H9 (cell line): Measurements from ENCODE around the gene SNHG17. TPM values are rescaled to one million over a fixed set of nuclear protein-coding genes. Genes with fewer than 3 reads are reported as not detected.

ENCODE experiments used
- DNase-seq: peaks from one replicate; pipeline ENCODE4 v3.0.0-alpha.2; 2017
- H2AFZ ChIP-seq: one replicate; pipeline ENCODE4 v1.6.1; 2013; ENCODE audit warnings: mild to moderate bottlenecking, low read length, control low read depth, moderate library complexity
- H2AK5ac ChIP-seq: 2 replicates; pipeline ENCODE4 v1.6.1; 2013; ENCODE audit warnings: low read length, control low read depth, mixed read lengths; ENCODE audit not compliant: insufficient read length
- H2BK120ac ChIP-seq: one replicate; pipeline ENCODE4 v1.6.1; 2013; ENCODE audit warnings: low read depth, mild to moderate bottlenecking, low read length, control low read depth, inconsistent platforms; ENCODE audit not compliant: poor library complexity, severe bottlenecking
- H2BK12ac ChIP-seq: 2 replicates; pipeline ENCODE4 v1.6.1; 2013; ENCODE audit warnings: low read length, control low read depth, mixed read lengths, low read depth; ENCODE audit not compliant: insufficient read length
- H2BK15ac ChIP-seq: 2 replicates; pipeline ENCODE4 v1.6.1; 2013; ENCODE audit warnings: low read depth, low read length, control low read depth
- H2BK20ac ChIP-seq: one replicate; pipeline ENCODE4 v1.6.1; 2013; ENCODE audit warnings: low read depth, mild to moderate bottlenecking, low read length, control low read depth, inconsistent platforms; ENCODE audit not compliant: poor library complexity, severe bottlenecking
- H2BK5ac ChIP-seq: 2 replicates; pipeline ENCODE4 v1.6.1; 2013; ENCODE audit warnings: low read length, control low read depth, mixed read lengths; ENCODE audit not compliant: insufficient read length
- H3K14ac ChIP-seq: 2 replicates; pipeline ENCODE4 v1.6.1; 2013; ENCODE audit warnings: low read length, control low read depth; ENCODE audit not compliant: insufficient read depth
- H3K18ac ChIP-seq: 2 replicates; pipeline ENCODE4 v1.6.1; 2013; ENCODE audit warnings: low read depth, mild to moderate bottlenecking, mixed read lengths, low read length, control low read depth; ENCODE audit not compliant: insufficient read length
- H3K23ac ChIP-seq: 2 replicates; pipeline ENCODE4 v1.6.1; 2013; ENCODE audit warnings: low read length, control low read depth, mixed read lengths, low read depth; ENCODE audit not compliant: insufficient read length
- H3K23me2 ChIP-seq: 2 replicates; pipeline ENCODE4 v1.6.1; 2013; ENCODE audit warnings: low read depth, mild to moderate bottlenecking, mixed read lengths, low read length, control low read depth; ENCODE audit not compliant: insufficient read length, poor library complexity, severe bottlenecking
- H3K27ac ChIP-seq: 2 replicates; pipeline ENCODE4 v1.5.1; 2013; ENCODE audit warnings: low read length, control low read depth, mixed read lengths, low read depth; ENCODE audit not compliant: insufficient read length
- H3K27me3 ChIP-seq: 2 replicates; pipeline ENCODE4 v1.6.1; 2013; ENCODE audit warnings: low read length, control low read depth, inconsistent platforms; ENCODE audit not compliant: insufficient read depth
- H3K4ac ChIP-seq: 2 replicates; pipeline ENCODE4 v1.6.1; 2013; ENCODE audit warnings: low read depth, mild to moderate bottlenecking, control low read depth, inconsistent platforms, low read length, moderate library complexity
- H3K4me1 ChIP-seq: 2 replicates; pipeline ENCODE4 v1.6.1; 2013; ENCODE audit warnings: low read length, control low read depth, inconsistent platforms; ENCODE audit not compliant: insufficient read depth
- H3K4me2 ChIP-seq: 2 replicates; pipeline ENCODE4 v1.6.1; 2013; ENCODE audit warnings: low read length, control low read depth, mixed read lengths; ENCODE audit not compliant: insufficient read length, insufficient read depth
- H3K56ac ChIP-seq: 2 replicates; pipeline ENCODE4 v1.6.1; 2013; ENCODE audit warnings: low read depth, mild to moderate bottlenecking, mixed read lengths, low read length, control low read depth; ENCODE audit not compliant: insufficient read length
- H3K79me1 ChIP-seq: 2 replicates; pipeline ENCODE4 v1.6.1; 2013; ENCODE audit warnings: low read depth, mild to moderate bottlenecking, moderate library complexity, low read length, control low read depth, inconsistent platforms; ENCODE audit not compliant: insufficient read depth, poor library complexity, severe bottlenecking
- H3K79me2 ChIP-seq: 2 replicates; pipeline ENCODE4 v1.6.1; 2013; ENCODE audit warnings: low read length, control low read depth, inconsistent platforms; ENCODE audit not compliant: insufficient read depth
- H3K9ac ChIP-seq: 2 replicates; pipeline ENCODE4 v1.6.1; 2013; ENCODE audit warnings: low read length, control low read depth, mixed read lengths; ENCODE audit not compliant: insufficient read length; ENCODE audit errors: extremely low read depth
- H3K9me3 ChIP-seq: one replicate; pipeline ENCODE4 v1.6.1; 2013; ENCODE audit warnings: low read depth, low read length, inconsistent platforms; ENCODE audit not compliant: control insufficient read depth
- H3T11ph ChIP-seq: one replicate; pipeline ENCODE4 v1.6.1; 2013; ENCODE audit warnings: mild to moderate bottlenecking, low read length, control low read depth, inconsistent platforms
- H4K20me1 ChIP-seq: one replicate; pipeline ENCODE4 v1.6.1; 2013; ENCODE audit not compliant: control insufficient read depth, insufficient read length, insufficient read depth
- H4K5ac ChIP-seq: 2 replicates; pipeline ENCODE4 v1.6.1; 2013; ENCODE audit warnings: low read depth, mild to moderate bottlenecking, mixed read lengths, low read length, control low read depth; ENCODE audit not compliant: insufficient read length
- H4K8ac ChIP-seq: replicated peaks from 2 replicates; pipeline ENCODE4 v1.6.1; 2013; ENCODE audit warnings: low read length, control low read depth, mixed read lengths, low read depth; ENCODE audit not compliant: insufficient read length
- H4K91ac ChIP-seq: 2 replicates; pipeline ENCODE4 v1.6.1; 2013; ENCODE audit warnings: low read depth, mild to moderate bottlenecking, moderate library complexity, mixed read lengths, low read length, control low read depth; ENCODE audit not compliant: insufficient read length
- H3K27ac Mint-ChIP-seq, 3 experiments: 2 replicates in 2 of 3; 3 replicates in 1 of 3; pipeline ENCODE4 v1.8.0; 2020 to 2021; ENCODE audit warnings: mixed read lengths in 3 of 3, mild to moderate bottlenecking in 1 of 3, moderate library complexity in 1 of 3
- H3K27me3 Mint-ChIP-seq: 2 replicates; pipeline ENCODE4 v1.8.0; 2021; ENCODE audit warnings: low read depth, mild to moderate bottlenecking, moderate library complexity, mixed read lengths
- H3K36me3 Mint-ChIP-seq, 3 experiments: 2 replicates in 2 of 3; 3 replicates in 1 of 3; pipeline ENCODE4 v1.8.0; 2020 to 2021; ENCODE audit warnings: low read depth in 3 of 3, mixed read lengths in 3 of 3; ENCODE audit not compliant: insufficient read depth in 1 of 3
- H3K4me1 Mint-ChIP-seq, 2 experiments: 2 replicates each; pipeline ENCODE4 v1.8.0; 2020; ENCODE audit warnings: mixed read lengths in 2 of 2
- H3K4me3 Mint-ChIP-seq, 2 experiments: 2 replicates in 1 of 2; 3 replicates in 1 of 2; pipeline ENCODE4 v1.8.0; 2020 to 2021; ENCODE audit warnings: mild to moderate bottlenecking in 2 of 2, mixed read lengths in 2 of 2, moderate library complexity in 1 of 2
- H3K9me3 Mint-ChIP-seq, 2 experiments: 2 replicates in 1 of 2; 3 replicates in 1 of 2; pipeline ENCODE4 v1.8.0; 2020; ENCODE audit warnings: mild to moderate bottlenecking in 2 of 2, mixed read lengths in 2 of 2, moderate library complexity in 1 of 2
- CTCF ChIP-seq: fragments of 200-600 bp; sonication (generic); conservative IDR thresholded peaks from 3 replicates; pipeline ENCODE4 v1.8.0; 2021; ENCODE audit warnings: antibody characterized with exemption, mild to moderate bottlenecking
- WGBS: extraction: QIAGEN DNeasy Blood & Tissue Kit; methylation state at CpG from one replicate; pipeline ENCODE4 v1.1.7; 2013; ENCODE audit warnings: missing lambda C conversion rate, low lambda C conversion rate, mixed read lengths; ENCODE audit not compliant: insufficient read length; ENCODE audit errors: extremely low coverage; 5-methylcytosine and 5-hydroxymethylcytosine counted together
- total RNA-seq: library from RNA; stranded (reverse); gene quantifications from 2 replicates; pipeline ENCODE4 v1.2.1, GENCODE V29; 2021

SNHG17 gene
- total RNA-seq, 1 experiment from 2014 or later: 70.1 TPM

GRCh38 chr20:38479596-38479995, 44.5 kb upstream of the SNHG17 start:
- no CpG with 5 or more reads among the region's 2 CpGs for WGBS
- Histone ChIP-seq H3K14ac (no peak overlapping the region), H4K8ac (no peak overlapping the region), H3K56ac (no peak overlapping the region), H3K9me3 (no peaks in the 10 kb centered on the region), H2BK120ac (no peak overlapping the region), H3K4me1 (no peaks in the 10 kb centered on the region), H3K27ac (no peak overlapping the region), H3K23me2 (no peaks in the 10 kb centered on the region), H2BK15ac (no peak overlapping the region), H3K18ac (no peak overlapping the region), H2BK5ac (no peak overlapping the region), H3K79me2 (peaks cover 21% of the 10 kb centered on the region; the same call in 1 of the 2 replicates), H2BK12ac (no peak overlapping the region), H4K5ac (no peak overlapping the region), H3K27me3 (no peaks in the 10 kb centered on the region), H3K23ac (no peak overlapping the region), H4K20me1 (no peaks in the 10 kb centered on the region), H2BK20ac (no peak overlapping the region), H3K79me1 (peaks cover 18% of the 10 kb centered on the region), H2AK5ac (no peak overlapping the region), H3K4me2 (no peak overlapping the region), H4K91ac (no peak overlapping the region), H3K9ac (no peak overlapping the region), H3T11ph (no peak overlapping the region), H3K4ac (no peak overlapping the region), H2AFZ (no peak overlapping the region)
- no peak for DNase-seq
- no peaks in the 10 kb centered on the region for H3K27me3 Mint-ChIP-seq
- H3K4me1 Mint-ChIP-seq: peaks cover under 1 to 4% of the 10 kb centered on the region in 2 experiments
- H3K36me3 Mint-ChIP-seq: peaks cover 0 to 3% (median 2%) of the 10 kb centered on the region in 3 experiments; a peak in 3 of 7 replicates
- no peaks in the 10 kb centered on the region for H3K9me3 Mint-ChIP-seq
- no peak overlapping the region for H3K27ac Mint-ChIP-seq
- no peak for TF ChIP-seq CTCF
- no peak overlapping the region; a peak in 1 of 5 replicates for H3K4me3 Mint-ChIP-seq
